Right cardiac atrium (tissue), 5 donors: Measurements from ENCODE around the gene NDUFAF2. TPM values are rescaled to one million over a fixed set of nuclear protein-coding genes. Genes with fewer than 3 reads are reported as not detected.

Experiments
- ATAC-seq, 2 donors: fragments of 200-7000 bp; cut with Tn5 transposase; one replicate each; pipeline versions ENCODE4 v1.8.0 to v1.9.1; 2020; ENCODE audit warnings: moderate library complexity in 2 of 2, mild to moderate bottlenecking in 1 of 2
- DNase-seq, 3 donors: peaks; one replicate each; pipeline ENCODE4 v3.0.0-alpha.2; 2020
- H3K27ac ChIP-seq: one replicate; pipeline ENCODE4 v1.5.1; 2013; ENCODE audit warnings: mild to moderate bottlenecking, low read length, control low read depth, moderate library complexity
- H3K27me3 ChIP-seq: one replicate; pipeline ENCODE4 v1.6.1; 2013; ENCODE audit not compliant: control insufficient read depth, insufficient read depth
- H3K4me1 ChIP-seq: one replicate; pipeline ENCODE4 v1.6.1; 2013; ENCODE audit warnings: low read length; ENCODE audit not compliant: control insufficient read depth, insufficient read depth
- H3K4me3 ChIP-seq: one replicate; pipeline ENCODE4 v1.5.1; 2013; ENCODE audit warnings: low read length, control low read depth
- H3K9me3 ChIP-seq: one replicate; pipeline ENCODE4 v1.6.1; 2013; ENCODE audit warnings: low read length; ENCODE audit not compliant: control insufficient read depth
- WGBS: extraction: QIAGEN DNeasy Blood & Tissue Kit; methylation state at CpG from one replicate; pipeline ENCODE4 v1.1.7; 2013; 5-methylcytosine and 5-hydroxymethylcytosine counted together
- intact Hi-C, 4 donors: fragments of 100-400 bp; cut with DNase I; formaldehyde crosslinking; loops; one replicate each; pipeline versions ENCODE4 v1.11.0 to v1.14.0; 2022 to 2023
- polyA plus RNA-seq: library from polyadenylated mRNA; stranded (reverse); fragments of 200-250 nt; gene quantifications from one replicate; pipeline ENCODE4 v1.2.3, GENCODE V29; 2013
- total RNA-seq, 4 donors: library from RNA; stranded (reverse); fragmentation: NEBNext Ultra II Directional; extraction: Animal tissue kit (Norgen Biotek cat#: 25700); gene quantifications; one replicate each; pipeline ENCODE4 v1.2.1, GENCODE V29; 2021
- donor health status: healthy with polysubstance abuse.
- donor health status: DM: no; HTN: yes; CAD: no.
- donor health status: DM: no; HTN: no; CAD: no.
- donor health status: DM: no; HTN: yes; CAD: no; lungs with severe emphysema.
- donor health status: DM: yes; HTN: yes; CAD: no.

The NDUFAF2 gene
- total and polyA plus RNA-seq, 5 donors: 32.0 to 74.6 (median 34.8) TPM

DNA sequence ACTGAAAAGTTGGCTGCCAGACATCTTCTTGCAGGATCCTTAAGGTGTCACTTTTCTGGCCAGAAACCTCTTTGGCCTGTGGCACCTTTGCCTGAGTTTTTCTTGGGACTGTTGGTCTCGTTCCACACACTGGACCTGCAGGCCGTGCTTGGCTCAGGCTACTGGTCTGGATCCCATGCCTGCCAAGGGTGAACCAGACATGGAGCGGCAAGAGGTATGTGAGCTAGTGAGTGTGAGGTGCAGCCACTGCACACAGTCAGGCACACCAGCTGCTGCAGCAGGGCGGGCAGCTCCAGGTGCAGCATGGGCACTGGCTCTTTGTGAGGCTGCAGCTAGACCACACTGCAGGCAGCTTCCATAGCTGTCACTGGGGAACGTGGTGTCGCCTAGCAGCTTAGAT lies 47.9 kb downstream of the NDUFAF2 start:
- Histone ChIP-seq H3K4me1 (no peaks in the 10 kb centered on the region), H3K27me3 (no peaks in the 10 kb centered on the region), H3K4me3 (no peak overlapping the region), H3K27ac (no peak overlapping the region), H3K9me3 (no peaks in the 10 kb centered on the region)
- WGBS: 82% methylated on average over 6 of the region's 6 CpGs
- peak in 2 of 3 donors; percentile 41 to 51 for DNase-seq
- intact Hi-C loops: no loop called here
- ATAC-seq: peak; percentile 55 to 63

- H3K27me3 ChIP-seq: no peaks in the 10 kb centered on the region
- intact Hi-C loops: no loop called here
- H3K27ac ChIP-seq: no peak overlapping the region
- no peaks in the 10 kb centered on the region for H3K9me3 ChIP-seq
- no peaks in the 10 kb centered on the region for H3K4me1 ChIP-seq
- no peak for DNase-seq
- ATAC-seq: peak in 1 of 2 donors; percentile 9
- 99% methylated on average over 2 of the region's 2 CpGs for WGBS
- no peak overlapping the region for H3K4me3 ChIP-seq
Measured at GRCh38 chr5:60993425-60993824, 48.4 kb downstream of the NDUFAF2 start.

DNA sequence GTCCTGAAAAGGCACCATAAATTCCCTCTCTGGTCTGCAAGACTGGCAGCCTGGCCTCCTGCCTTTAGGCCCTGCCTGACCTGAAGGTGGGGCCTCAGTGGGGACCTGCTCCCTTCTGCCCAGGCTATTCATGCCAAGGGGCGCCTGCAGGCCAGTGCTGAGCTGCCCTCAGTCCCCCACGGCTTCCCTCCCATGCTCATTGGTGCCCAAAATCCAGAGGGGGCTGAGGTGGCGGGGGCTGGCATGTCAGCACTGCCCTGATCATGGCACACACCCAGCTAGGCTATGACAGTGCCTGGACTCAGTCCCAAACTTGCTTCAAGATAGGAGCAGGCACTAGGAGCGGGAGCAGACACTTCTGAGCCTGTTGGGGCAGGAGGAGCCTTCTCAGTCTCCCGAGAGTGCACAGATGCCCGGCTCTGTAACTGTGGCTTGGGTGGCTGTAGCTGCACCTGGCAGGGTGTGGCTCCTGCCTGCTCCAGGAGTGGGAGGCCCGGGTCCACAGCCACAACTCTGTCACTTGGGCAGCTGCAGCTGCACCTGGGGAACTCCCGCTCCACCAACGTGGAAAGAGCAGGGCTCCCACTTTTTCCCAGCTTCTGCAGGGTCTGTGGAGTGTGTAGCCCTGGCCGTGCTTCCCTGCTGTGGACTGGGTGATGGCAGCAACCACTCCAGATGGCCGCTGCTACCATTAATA lies 49.0 kb downstream of the NDUFAF2 start:
- ATAC-seq: peak; percentile 76 to 85
- DNase-seq: peak in 1 of 3 donors; percentile 53
- WGBS: 80% methylated on average over 11 of the region's 11 CpGs

GRCh38 chr5:60996368-60996767 lies 51.4 kb downstream of the NDUFAF2 start:
- no peak for ATAC-seq
- 74% methylated on average over 3 of the region's 3 CpGs for WGBS
- intact Hi-C loops: no loop called here
- Histone ChIP-seq H3K9me3 (no peaks in the 10 kb centered on the region), H3K27me3 (no peaks in the 10 kb centered on the region), H3K27ac (no peak overlapping the region), H3K4me3 (no peak overlapping the region), H3K4me1 (no peaks in the 10 kb centered on the region)
- no peak for DNase-seq

More for the DNA sequence above, 49.0 kb downstream of the NDUFAF2 start:
- intact Hi-C loops: no loop called here
- Histone ChIP-seq H3K27me3 (no peaks in the 10 kb centered on the region), H3K9me3 (no peaks in the 10 kb centered on the region), H3K4me3 (no peak overlapping the region), H3K27ac (no peak overlapping the region), H3K4me1 (no peaks in the 10 kb centered on the region)

DNA sequence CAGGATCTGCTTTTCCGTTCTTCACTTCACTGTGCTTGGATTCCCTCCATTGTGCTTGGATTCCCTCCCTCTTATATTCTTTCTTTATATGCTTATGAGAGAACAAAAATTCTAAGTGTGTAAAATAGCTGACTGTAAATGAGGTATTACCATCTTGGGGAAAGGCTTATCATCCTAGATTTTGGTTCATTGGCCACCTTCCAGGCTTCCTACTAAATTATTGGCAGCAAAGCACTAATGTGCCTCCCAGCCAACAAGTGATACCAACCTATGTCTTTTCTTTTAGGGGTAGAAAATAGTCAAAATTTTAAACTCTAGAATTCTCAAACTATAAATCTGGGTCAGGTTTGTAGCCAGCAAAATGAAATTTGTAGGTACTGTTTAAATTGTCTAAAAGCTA lies 52.7 kb downstream of the NDUFAF2 start:
- ATAC-seq (no peak), DNase-seq (no peak)
- WGBS: 63% methylated on average over 1 of the region's 1 CpG
- no peak overlapping the region for H3K4me3 ChIP-seq
- intact Hi-C loops: no loop called here
- H3K4me1 ChIP-seq: no peaks in the 10 kb centered on the region
- H3K27ac ChIP-seq: no peak overlapping the region
- no peaks in the 10 kb centered on the region for H3K27me3 ChIP-seq
- no peaks in the 10 kb centered on the region for H3K9me3 ChIP-seq

- Histone ChIP-seq H3K4me1 (no peaks in the 10 kb centered on the region), H3K4me3 (no peak overlapping the region), H3K27ac (no peak overlapping the region), H3K9me3 (no peaks in the 10 kb centered on the region), H3K27me3 (no peaks in the 10 kb centered on the region)
- no peak for ATAC-seq
- intact Hi-C loops: no loop called here
- DNase-seq: no peak
Measured at GRCh38 chr5:61000887-61001286, 55.9 kb downstream of the NDUFAF2 start.

GRCh38 chr5:61001647-61002046 lies 56.6 kb downstream of the NDUFAF2 start:
- H3K4me1 ChIP-seq: no peaks in the 10 kb centered on the region
- no peak overlapping the region for H3K27ac ChIP-seq
- no peak overlapping the region for H3K4me3 ChIP-seq
- intact Hi-C loops: no loop called here
- DNase-seq (no peak), ATAC-seq (no peak)
- 95% methylated on average over 3 of the region's 3 CpGs for WGBS
- no peaks in the 10 kb centered on the region for H3K27me3 ChIP-seq
- H3K9me3 ChIP-seq: no peaks in the 10 kb centered on the region

DNA sequence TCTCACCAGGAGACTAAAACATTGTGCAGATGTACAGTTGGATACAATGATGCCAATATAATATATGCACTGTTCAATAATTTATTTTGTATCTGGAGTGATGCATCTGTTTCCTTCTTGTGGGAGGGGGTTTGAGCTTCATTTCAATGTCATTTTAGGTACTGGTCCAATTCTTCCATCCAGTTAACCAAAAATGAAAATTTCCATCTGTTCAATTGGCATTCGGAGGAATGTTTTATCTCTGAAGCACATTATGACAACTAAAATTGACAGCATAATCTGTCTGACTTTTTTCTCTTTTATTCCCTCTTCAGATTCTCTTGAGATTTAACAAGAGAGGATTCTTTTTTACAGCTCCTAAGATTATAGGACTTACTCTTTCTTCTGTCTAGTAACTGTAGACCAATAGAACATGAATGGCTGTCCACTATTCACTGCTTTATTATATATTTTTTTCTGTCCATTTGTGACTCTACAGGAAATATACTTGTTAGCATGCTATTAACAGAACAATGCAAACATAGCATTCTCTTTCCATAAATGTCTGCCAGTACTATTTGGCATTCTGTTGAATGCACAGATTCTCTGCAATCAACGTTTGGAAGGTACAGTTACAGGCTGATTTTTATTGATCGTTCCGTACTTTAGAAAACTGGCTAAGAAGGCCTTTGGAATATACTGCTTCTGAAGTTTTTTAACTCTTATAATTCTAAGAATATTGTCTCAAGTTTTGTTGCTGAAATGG lies 57.8 kb downstream of the NDUFAF2 start:
- ATAC-seq: no peak
- Histone ChIP-seq H3K4me3 (no peak overlapping the region), H3K27me3 (no peaks in the 10 kb centered on the region), H3K9me3 (no peaks in the 10 kb centered on the region), H3K27ac (no peak overlapping the region), H3K4me1 (no peaks in the 10 kb centered on the region)
- no peak for DNase-seq
- WGBS: 43% methylated on average over 4 of the region's 4 CpGs
- intact Hi-C loops: no loop called here

DNA sequence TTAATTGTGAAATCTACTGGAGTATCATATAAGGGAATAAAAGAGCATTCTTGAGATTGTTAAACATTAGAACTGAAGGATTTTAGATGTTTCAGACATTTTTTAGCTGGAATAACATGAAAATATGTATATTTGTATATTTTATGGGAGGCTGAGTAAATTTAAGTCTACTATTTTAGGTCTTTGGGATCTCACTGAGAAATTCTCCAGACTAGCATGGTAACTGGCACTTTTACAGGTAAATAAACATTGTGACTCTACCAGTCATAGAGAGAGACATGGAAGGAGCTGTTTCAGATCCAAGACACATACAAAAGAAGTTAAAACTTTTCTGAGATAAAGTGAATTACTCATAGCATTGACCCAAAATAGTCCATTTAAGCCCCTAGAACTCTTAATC lies 59.4 kb downstream of the NDUFAF2 start:
- Histone ChIP-seq H3K27me3 (no peaks in the 10 kb centered on the region), H3K4me3 (no peak overlapping the region), H3K9me3 (no peaks in the 10 kb centered on the region), H3K27ac (no peak overlapping the region), H3K4me1 (no peaks in the 10 kb centered on the region)
- ATAC-seq (no peak), DNase-seq (no peak)
- intact Hi-C loops: no loop called here

DNA sequence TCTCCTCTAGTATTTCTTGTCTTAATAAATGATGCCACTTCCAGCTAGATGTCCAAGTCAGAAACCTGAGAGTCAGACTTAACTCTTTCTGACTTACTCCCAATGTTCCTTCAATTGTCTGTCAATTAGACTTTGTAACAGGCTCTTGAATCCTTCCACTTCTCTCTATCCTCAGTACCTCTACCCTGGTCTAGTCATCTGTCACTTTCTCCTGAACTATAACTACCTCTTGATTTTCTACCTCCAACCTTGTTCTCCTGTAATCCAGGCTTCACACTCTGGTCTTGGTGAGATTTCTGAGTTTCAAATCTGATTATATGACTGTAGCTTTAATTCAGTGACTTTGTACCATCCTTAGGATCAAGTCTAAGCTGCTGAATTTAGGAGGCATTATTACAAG lies 64.9 kb downstream of the NDUFAF2 start:
- ATAC-seq (no peak), DNase-seq (no peak)
- intact Hi-C loops: no loop called here
- H3K4me3 ChIP-seq: no peak overlapping the region
- H3K27me3 ChIP-seq: no peaks in the 10 kb centered on the region
- no peaks in the 10 kb centered on the region for H3K9me3 ChIP-seq
- no peak overlapping the region for H3K27ac ChIP-seq
- H3K4me1 ChIP-seq: no peaks in the 10 kb centered on the region

DNA sequence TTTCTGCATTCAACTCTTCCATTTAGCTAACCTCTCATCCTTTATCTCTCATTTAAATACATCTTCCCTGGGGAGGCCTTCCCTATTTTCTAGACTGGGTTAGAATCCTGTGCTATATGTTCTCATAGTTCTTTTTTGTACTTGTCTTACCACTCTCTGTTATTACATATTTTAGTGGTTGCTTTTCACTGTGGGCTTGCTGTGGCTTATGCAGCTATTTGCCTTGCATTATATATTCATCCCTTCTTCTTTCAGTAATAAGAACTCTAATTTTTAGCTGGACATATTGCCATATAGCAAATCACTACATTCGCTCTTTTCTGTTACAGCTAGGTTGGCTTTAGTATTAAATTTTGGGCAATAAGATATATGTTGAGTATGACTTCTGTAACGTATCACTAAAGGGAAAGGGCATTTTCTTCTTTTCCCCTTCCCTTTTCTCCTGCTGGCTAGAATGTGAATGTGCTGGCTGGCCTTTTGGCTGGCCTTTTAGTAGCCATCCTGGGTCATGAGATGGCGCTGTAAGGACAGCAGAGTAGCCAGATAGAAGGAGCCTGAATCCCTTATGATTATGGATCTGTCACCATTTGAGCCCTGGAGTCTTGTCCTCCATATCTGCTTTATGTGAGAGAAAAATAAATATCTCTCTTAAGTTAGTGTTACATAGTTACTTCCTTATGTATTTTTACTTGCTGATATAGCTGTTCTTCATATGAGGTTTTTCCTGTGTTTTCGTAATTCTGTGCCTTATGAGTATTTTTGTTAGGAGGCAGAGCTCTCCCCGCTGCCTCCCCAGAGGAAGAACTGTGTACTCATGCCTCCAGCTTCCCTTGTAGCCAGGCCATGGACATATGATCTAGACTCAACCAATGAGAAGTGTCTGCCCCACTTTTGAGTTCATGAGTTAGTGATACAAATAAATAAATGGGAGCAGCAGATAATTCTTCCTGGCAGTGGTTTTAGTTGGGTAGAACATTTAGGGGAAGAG lies 65.8 kb downstream of the NDUFAF2 start:
- ATAC-seq (no peak), DNase-seq (no peak)
- Histone ChIP-seq H3K27ac (no peak overlapping the region), H3K9me3 (no peaks in the 10 kb centered on the region), H3K4me3 (no peak overlapping the region), H3K4me1 (no peaks in the 10 kb centered on the region), H3K27me3 (no peaks in the 10 kb centered on the region)
- WGBS: 68% methylated on average over 5 of the region's 5 CpGs
- intact Hi-C loops: no loop called here
